Measurements from ENCODE around the gene RNF133. TPM values are rescaled to one million over a fixed set of nuclear protein-coding genes. Genes with fewer than 3 reads are reported as not detected.

The RNF133 gene
- total and polyA plus RNA-seq, 7 donors = 0.06 to 0.55 (median 0.43) TPM; not detected in 3

GRCh38 chr7:122673951-122674350, 25.0 kb downstream of the RNF133 start:
- Histone ChIP-seq H3K27ac (no peak overlapping the region), H3K27me3 (no peaks in the 10 kb centered on the region), H3K36me3 (no peaks in the 10 kb centered on the region), H3K4me1 (peaks cover 0 to 13% (median 7%) of the 10 kb centered on the region in 4 donors), H3K9me3 (no peaks in the 10 kb centered on the region), H3K4me3 (no peak overlapping the region)
- TF ChIP-seq POLR2AphosphoS5 (IDR thresholded peaks at IDR 0.05) = no peak
- TF ChIP-seq POLR2A (IDR thresholded peaks at IDR 0.05) = no peak
- no peak for TF ChIP-seq CTCF (IDR thresholded peaks at IDR 0.05)
- TF ChIP-seq EP300 (IDR thresholded peaks at IDR 0.05) = no peak
- 93 to 97% methylated on average over 21 of the region's 21 CpGs for WGBS, 2 donors
- intact Hi-C loops (cut with DNase I) = no loop called here
- DNase-seq = no peak

GRCh38 chr7:122672536-122672935, 26.4 kb downstream of the RNF133 start:
- no peaks in the 10 kb centered on the region for H3K36me3 ChIP-seq
- no peak overlapping the region for H3K27ac ChIP-seq
- TF ChIP-seq POLR2A (IDR thresholded peaks at IDR 0.05) (no peak), EP300 (IDR thresholded peaks at IDR 0.05) (no peak)
- no peak for DNase-seq
- H3K9me3 ChIP-seq = no peaks in the 10 kb centered on the region
- 96 to 97% methylated on average over 8 of the region's 8 CpGs for WGBS, 2 donors
- peaks cover 0 to 13% (median 7%) of the 10 kb centered on the region in 4 donors for H3K4me1 ChIP-seq
- H3K27me3 ChIP-seq = no peaks in the 10 kb centered on the region
- intact Hi-C loops (cut with DNase I) = no loop called here
- no peak overlapping the region for H3K4me3 ChIP-seq

- TF ChIP-seq CTCF (IDR thresholded peaks at IDR 0.05) (no peak), EP300 (IDR thresholded peaks at IDR 0.05) (no peak), POLR2AphosphoS5 (IDR thresholded peaks at IDR 0.05) (no peak)
- Histone ChIP-seq H3K27me3 (no peaks in the 10 kb centered on the region), H3K36me3 (no peaks in the 10 kb centered on the region), H3K27ac (no peak overlapping the region), H3K4me1 (no peaks in the 10 kb centered on the region), H3K9me3 (no peaks in the 10 kb centered on the region), H3K4me3 (no peak overlapping the region)
- DNase-seq = no peak
- intact Hi-C loops (cut with DNase I) = no loop called here
- WGBS, 2 donors = 87 to 94% methylated on average over 2 of the region's 2 CpGs
These were observed 35.2 kb downstream of the RNF133 start for GRCh38 chr7:122663733-122664132.

GRCh38 chr7:122658856-122659255, 40.1 kb downstream of the RNF133 start:
- no peak for DNase-seq
- TF ChIP-seq EP300 (IDR thresholded peaks at IDR 0.05) (no peak), POLR2A (IDR thresholded peaks at IDR 0.05) (no peak), POLR2AphosphoS5 (IDR thresholded peaks at IDR 0.05) (no peak), CTCF (IDR thresholded peaks at IDR 0.05) (no peak)
- Histone ChIP-seq H3K36me3 (no peaks in the 10 kb centered on the region), H3K4me3 (no peak overlapping the region), H3K27ac (no peak overlapping the region), H3K9me3 (no peaks in the 10 kb centered on the region), H3K27me3 (no peaks in the 10 kb centered on the region), H3K4me1 (no peaks in the 10 kb centered on the region)
- intact Hi-C loops (cut with DNase I) = no loop called here
- WGBS, 2 donors = 76 to 86% methylated on average over 2 of the region's 2 CpGs

GRCh38 chr7:122653685-122654084, 45.2 kb downstream of the RNF133 start:
- Histone ChIP-seq H3K27me3 (no peaks in the 10 kb centered on the region), H3K4me1 (no peaks in the 10 kb centered on the region), H3K36me3 (no peaks in the 10 kb centered on the region), H3K9me3 (no peaks in the 10 kb centered on the region), H3K4me3 (no peak overlapping the region), H3K27ac (no peak overlapping the region)
- intact Hi-C loops (cut with DNase I) = no loop called here
- DNase-seq = no peak
- WGBS, 2 donors = 75 to 88% methylated on average over 5 of the region's 5 CpGs
- TF ChIP-seq CTCF (IDR thresholded peaks at IDR 0.05) = no peak
- TF ChIP-seq POLR2A (IDR thresholded peaks at IDR 0.05) = no peak
- TF ChIP-seq EP300 (IDR thresholded peaks at IDR 0.05) = no peak
- no peak for TF ChIP-seq POLR2AphosphoS5 (IDR thresholded peaks at IDR 0.05)
